ENCODE measurements around the gene PGAM1.

DNA sequence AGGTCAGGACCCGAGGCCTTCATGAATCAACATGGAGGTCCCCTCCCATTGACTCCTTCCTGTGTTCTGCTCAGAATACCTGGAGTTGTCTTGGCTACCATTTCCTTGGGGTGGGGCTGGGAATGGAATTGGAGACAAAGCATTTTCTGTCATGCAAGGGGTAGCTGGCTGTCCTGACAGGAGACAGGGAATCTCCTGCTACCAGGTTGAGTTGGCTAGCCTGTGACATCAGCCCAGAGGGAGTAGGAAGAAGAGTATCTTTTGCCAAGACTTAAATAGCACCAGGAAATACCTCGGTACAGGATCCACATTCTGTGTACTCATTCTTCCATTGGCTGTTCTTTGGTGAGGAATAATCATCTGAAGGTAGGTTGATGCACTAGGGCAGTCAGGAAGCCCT, 24.8 kb downstream of the PGAM1 start:
- TF ChIP-seq, protein P1, sequence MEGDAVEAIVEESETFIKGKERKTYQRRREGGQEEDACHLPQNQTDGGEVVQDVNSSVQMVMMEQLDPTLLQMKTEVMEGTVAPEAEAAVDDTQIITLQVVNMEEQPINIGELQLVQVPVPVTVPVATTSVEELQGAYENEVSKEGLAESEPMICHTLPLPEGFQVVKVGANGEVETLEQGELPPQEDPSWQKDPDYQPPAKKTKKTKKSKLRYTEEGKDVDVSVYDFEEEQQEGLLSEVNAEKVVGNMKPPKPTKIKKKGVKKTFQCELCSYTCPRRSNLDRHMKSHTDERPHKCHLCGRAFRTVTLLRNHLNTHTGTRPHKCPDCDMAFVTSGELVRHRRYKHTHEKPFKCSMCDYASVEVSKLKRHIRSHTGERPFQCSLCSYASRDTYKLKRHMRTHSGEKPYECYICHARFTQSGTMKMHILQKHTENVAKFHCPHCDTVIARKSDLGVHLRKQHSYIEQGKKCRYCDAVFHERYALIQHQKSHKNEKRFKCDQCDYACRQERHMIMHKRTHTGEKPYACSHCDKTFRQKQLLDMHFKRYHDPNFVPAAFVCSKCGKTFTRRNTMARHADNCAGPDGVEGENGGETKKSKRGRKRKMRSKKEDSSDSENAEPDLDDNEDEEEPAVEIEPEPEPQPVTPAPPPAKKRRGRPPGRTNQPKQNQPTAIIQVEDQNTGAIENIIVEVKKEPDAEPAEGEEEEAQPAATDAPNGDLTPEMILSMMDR (IDR thresholded peaks at IDR 0.05; ENCODE audit: insufficient read depth, low read length): no peak
- TF ChIP-seq, protein P2, sequence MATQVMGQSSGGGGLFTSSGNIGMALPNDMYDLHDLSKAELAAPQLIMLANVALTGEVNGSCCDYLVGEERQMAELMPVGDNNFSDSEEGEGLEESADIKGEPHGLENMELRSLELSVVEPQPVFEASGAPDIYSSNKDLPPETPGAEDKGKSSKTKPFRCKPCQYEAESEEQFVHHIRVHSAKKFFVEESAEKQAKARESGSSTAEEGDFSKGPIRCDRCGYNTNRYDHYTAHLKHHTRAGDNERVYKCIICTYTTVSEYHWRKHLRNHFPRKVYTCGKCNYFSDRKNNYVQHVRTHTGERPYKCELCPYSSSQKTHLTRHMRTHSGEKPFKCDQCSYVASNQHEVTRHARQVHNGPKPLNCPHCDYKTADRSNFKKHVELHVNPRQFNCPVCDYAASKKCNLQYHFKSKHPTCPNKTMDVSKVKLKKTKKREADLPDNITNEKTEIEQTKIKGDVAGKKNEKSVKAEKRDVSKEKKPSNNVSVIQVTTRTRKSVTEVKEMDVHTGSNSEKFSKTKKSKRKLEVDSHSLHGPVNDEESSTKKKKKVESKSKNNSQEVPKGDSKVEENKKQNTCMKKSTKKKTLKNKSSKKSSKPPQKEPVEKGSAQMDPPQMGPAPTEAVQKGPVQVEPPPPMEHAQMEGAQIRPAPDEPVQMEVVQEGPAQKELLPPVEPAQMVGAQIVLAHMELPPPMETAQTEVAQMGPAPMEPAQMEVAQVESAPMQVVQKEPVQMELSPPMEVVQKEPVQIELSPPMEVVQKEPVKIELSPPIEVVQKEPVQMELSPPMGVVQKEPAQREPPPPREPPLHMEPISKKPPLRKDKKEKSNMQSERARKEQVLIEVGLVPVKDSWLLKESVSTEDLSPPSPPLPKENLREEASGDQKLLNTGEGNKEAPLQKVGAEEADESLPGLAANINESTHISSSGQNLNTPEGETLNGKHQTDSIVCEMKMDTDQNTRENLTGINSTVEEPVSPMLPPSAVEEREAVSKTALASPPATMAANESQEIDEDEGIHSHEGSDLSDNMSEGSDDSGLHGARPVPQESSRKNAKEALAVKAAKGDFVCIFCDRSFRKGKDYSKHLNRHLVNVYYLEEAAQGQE (IDR thresholded peaks at IDR 0.05; ENCODE audit: insufficient replicate concordance, low read depth): no peak
